IMR-90 (cell line): Measurements from ENCODE around the gene TTC38. TPM values are rescaled to one million over a fixed set of nuclear protein-coding genes. Genes with fewer than 3 reads are reported as not detected.

Experiments used
- ATAC-seq: fragments of 200-7000 bp; cut with Tn5 transposase; 2 replicates; pipeline ENCODE4 v1.9.1; 2020; ENCODE audit warnings: low read depth, mild to moderate bottlenecking, moderate library complexity
- BruUV-seq: library from RNA; stranded (reverse); fragments of 400-500 nt; replicated peaks from 2 replicates; lab custom pipeline; 2021; lab: Mats Ljungman, UMichigan
- CTCF ChIA-PET: fragments of 300-600 bp; formaldehyde crosslinking; extraction: SDS; loops from one replicate; lab custom pipeline; 2021; ENCODE audit warnings: antibody characterized with exemption; lab: Yijun Ruan, JAX
- POLR2A ChIA-PET: fragments of 300-600 bp; sonication (Branson Sonifier 250); formaldehyde crosslinking; loops from one replicate; lab custom pipeline; 2022; ENCODE audit warnings: antibody characterized with exemption; ENCODE audit not compliant: unreplicated experiment; lab: Charles Lee
- DNase-seq: peaks from one replicate; pipeline ENCODE4 v3.0.0; 2013
- H2AFZ ChIP-seq: replicated peaks from 2 replicates; pipeline ENCODE3; 2013; ENCODE audit warnings: low read length, mild to moderate bottlenecking; ENCODE audit not compliant: poor library complexity
- H2AK5ac ChIP-seq: 2 replicates; pipeline ENCODE4 v1.6.1; 2013; ENCODE audit warnings: low read depth, low read length, inconsistent platforms
- H2AK9ac ChIP-seq: replicated peaks from 2 replicates; pipeline ENCODE3; 2013; ENCODE audit warnings: mild to moderate bottlenecking, low read depth, low read length, moderate library complexity; ENCODE audit not compliant: poor library complexity
- H2BK120ac ChIP-seq: 2 replicates; pipeline ENCODE4 v1.6.1; 2013; ENCODE audit warnings: low read depth, low read length, inconsistent platforms
- H2BK15ac ChIP-seq: 3 replicates; pipeline ENCODE4 v1.6.1; 2013; ENCODE audit warnings: low read depth, low read length, inconsistent platforms
- H2BK20ac ChIP-seq: 2 replicates; pipeline ENCODE4 v1.6.1; 2013; ENCODE audit warnings: low read depth, mild to moderate bottlenecking, inconsistent platforms, low read length, moderate library complexity
- H2BK5ac ChIP-seq: 2 replicates; pipeline ENCODE4 v1.6.1; 2013; ENCODE audit warnings: mild to moderate bottlenecking, low read depth, low read length, inconsistent platforms; ENCODE audit not compliant: poor library complexity, severe bottlenecking
- H3K14ac ChIP-seq: replicated peaks from 2 replicates; pipeline ENCODE4 v1.6.1; 2013; ENCODE audit warnings: low read depth, low read length, inconsistent platforms
- H3K18ac ChIP-seq: 2 replicates; pipeline ENCODE4 v1.6.1; 2013; ENCODE audit warnings: low read depth, low read length, control low read depth
- H3K23ac ChIP-seq: 2 replicates; pipeline ENCODE4 v1.6.1; 2013; ENCODE audit warnings: low read depth, low read length, inconsistent platforms
- H3K27ac ChIP-seq: 2 replicates; pipeline ENCODE4 v1.5.1; 2013; ENCODE audit warnings: mild to moderate bottlenecking, control low read depth, low read length; ENCODE audit not compliant: insufficient read depth
- H3K27me3 ChIP-seq: 2 replicates; pipeline ENCODE4 v1.6.1; 2013; ENCODE audit warnings: low read length; ENCODE audit not compliant: control insufficient read depth, insufficient read depth
- H3K36me3 ChIP-seq: 2 replicates; pipeline ENCODE4 v1.6.1; 2013; ENCODE audit warnings: low read length, mixed read lengths; ENCODE audit not compliant: control insufficient read depth, insufficient read depth
- H3K4ac ChIP-seq: 2 replicates; pipeline ENCODE4 v1.6.1; 2013; ENCODE audit warnings: low read depth, low read length, inconsistent platforms
- H3K4me1 ChIP-seq: 2 replicates; pipeline ENCODE4 v1.6.1; 2013; ENCODE audit warnings: low read length, mixed read lengths; ENCODE audit not compliant: control insufficient read depth, insufficient read depth
- H3K4me2 ChIP-seq: 2 replicates; pipeline ENCODE4 v1.6.1; 2013; ENCODE audit warnings: low read depth, mild to moderate bottlenecking, control low read depth, low read length, moderate library complexity
- H3K4me3 ChIP-seq: 2 replicates; pipeline ENCODE4 v1.5.1; 2013; ENCODE audit warnings: low read depth, mild to moderate bottlenecking, control low read depth, low read length, moderate library complexity; ENCODE audit not compliant: insufficient read depth
- H3K56ac ChIP-seq: 2 replicates; pipeline ENCODE4 v1.6.1; 2013; ENCODE audit warnings: low read length, inconsistent platforms; ENCODE audit not compliant: insufficient read depth; ENCODE audit errors: extremely low read depth
- H3K79me1 ChIP-seq, 2 experiments: 2 replicates each; pipeline ENCODE4 v1.6.1; 2013; ENCODE audit warnings: low read length in 2 of 2, inconsistent platforms in 1 of 2, low read depth in 1 of 2
- H3K9ac ChIP-seq: 2 replicates; pipeline ENCODE4 v1.6.1; 2013; ENCODE audit warnings: low read depth, low read length, control low read depth
- H3K9me1 ChIP-seq: 2 replicates; pipeline ENCODE4 v1.6.1; 2013; ENCODE audit warnings: low read length, inconsistent platforms; ENCODE audit not compliant: insufficient read depth
- H3K9me3 ChIP-seq: 2 replicates; pipeline ENCODE4 v1.6.1; 2013; ENCODE audit warnings: low read length; ENCODE audit not compliant: control insufficient read depth, insufficient read depth
- H4K20me1 ChIP-seq: 2 replicates; pipeline ENCODE4 v1.6.1; 2013; ENCODE audit warnings: low read length, inconsistent platforms; ENCODE audit not compliant: insufficient read depth
- H4K5ac ChIP-seq: 2 replicates; pipeline ENCODE4 v1.6.1; 2013; ENCODE audit warnings: mild to moderate bottlenecking, low read depth, low read length, control low read depth
- H4K8ac ChIP-seq, 2 experiments: 2 replicates each; pipeline ENCODE4 v1.6.1; 2013; ENCODE audit warnings: low read depth in 2 of 2, low read length in 2 of 2, control low read depth in 1 of 2, inconsistent platforms in 1 of 2
- H4K91ac ChIP-seq: 2 replicates; pipeline ENCODE4 v1.6.1; 2013; ENCODE audit warnings: low read depth, low read length, inconsistent platforms; ENCODE audit not compliant: insufficient read depth
- BHLHE40 ChIP-seq: fragments of 150-350 bp; IDR thresholded peaks from 2 replicates; pipeline ENCODE4 v1.6.1; 2016; ENCODE audit warnings: mild to moderate bottlenecking, low read depth, low read length
- CEBPB ChIP-seq: IDR thresholded peaks from 2 replicates; pipeline ENCODE4 v1.6.1; 2012; ENCODE audit warnings: low read depth, low read length, improper control_type of control experiment
- CHD1 ChIP-seq: IDR thresholded peaks from 2 replicates; pipeline ENCODE4 v1.6.1; 2012; ENCODE audit warnings: low read depth, low read length, improper control_type of control experiment
- CTCF ChIP-seq: conservative IDR thresholded peaks from 2 replicates; pipeline ENCODE4 v1.5.1; 2012; ENCODE audit warnings: mild to moderate bottlenecking, low read depth, low read length, improper control_type of control experiment
- ELK1 ChIP-seq: fragments of 150-350 bp; IDR thresholded peaks from 2 replicates; pipeline ENCODE4 v1.6.1; 2016; ENCODE audit warnings: low read depth, mild to moderate bottlenecking, low read length, moderate library complexity, borderline replicate concordance
- FOS ChIP-seq: fragments of 150-350 bp; IDR thresholded peaks from 2 replicates; pipeline ENCODE4 v1.6.1; 2016; ENCODE audit warnings: low read depth, low read length
- MAFK ChIP-seq: IDR thresholded peaks from 2 replicates; pipeline ENCODE4 v1.6.1; 2012; ENCODE audit warnings: low read depth, low read length, improper control_type of control experiment
- MAZ ChIP-seq: IDR thresholded peaks from 2 replicates; pipeline ENCODE4 v1.6.1; 2012; ENCODE audit warnings: low read depth, mild to moderate bottlenecking, low read length, improper control_type of control experiment, moderate library complexity, borderline replicate concordance
- MXI1 ChIP-seq: IDR thresholded peaks from 2 replicates; pipeline ENCODE4 v1.6.1; 2012; ENCODE audit warnings: low read depth, mild to moderate bottlenecking, low read length, moderate library complexity, borderline replicate concordance
- NFE2L2 ChIP-seq: fragments of 150-350 bp; IDR thresholded peaks from 2 replicates; pipeline ENCODE4 v1.6.1; 2016; ENCODE audit warnings: low read depth, mild to moderate bottlenecking, low read length
- POLR2A ChIP-seq: IDR thresholded peaks from 2 replicates; pipeline ENCODE4 v1.6.1; 2012; ENCODE audit warnings: mild to moderate bottlenecking, low read depth, low read length
- RAD21 ChIP-seq: IDR thresholded peaks from 2 replicates; pipeline ENCODE4 v1.6.1; 2012; ENCODE audit warnings: low read length, improper control_type of control experiment
- RCOR1 ChIP-seq: IDR thresholded peaks from 2 replicates; pipeline ENCODE4 v1.6.1; 2012; ENCODE audit warnings: mild to moderate bottlenecking, low read length, improper control_type of control experiment; ENCODE audit not compliant: insufficient replicate concordance
- RFX5 ChIP-seq: IDR thresholded peaks from 2 replicates; pipeline ENCODE4 v1.8.0; 2012; ENCODE audit warnings: low read depth, mild to moderate bottlenecking, low read length, moderate library complexity
- SMC3 ChIP-seq: fragments of 150-350 bp; IDR thresholded peaks from 2 replicates; pipeline ENCODE4 v1.6.1; 2016; ENCODE audit warnings: low read depth, mild to moderate bottlenecking, antibody characterized with exemption, low read length, moderate library complexity
- USF2 ChIP-seq: fragments of 150-350 bp; IDR thresholded peaks from 2 replicates; pipeline ENCODE4 v1.6.1; 2017; ENCODE audit warnings: mild to moderate bottlenecking, antibody characterized with exemption, low read length, low read depth
- WGBS, 2 experiments: methylation state at CpG; one replicate each; pipeline versions ENCODE4 v1.1.5 to v1.1.7; 2013; ENCODE audit warnings: missing lambda C conversion rate in 2 of 2; ENCODE audit not compliant: insufficient read length in 1 of 2; ENCODE audit errors: extremely low coverage in 2 of 2; 5-methylcytosine and 5-hydroxymethylcytosine counted together
- dilution Hi-C: fragments of 300-500 bp; cut with HindIII; formaldehyde crosslinking; loops from one replicate; pipeline ENCODE4 v1.14.3; 2018; ENCODE audit warnings: low sequenced_read_pairs; ENCODE audit not compliant: unreplicated experiment
- in situ Hi-C: fragments of 300-500 bp; cut with MboI; formaldehyde crosslinking; loops from 3 replicates; pipeline ENCODE4 v1.14.3; 2019; ENCODE audit warnings: low sequenced_read_pairs, inconsistent platforms, mixed read lengths
- intact Hi-C: fragments of 100-400 bp; cut with micrococcal nuclease; formaldehyde crosslinking; loops from 2 replicates; pipeline ENCODE4 v1.10.0; 2022
- polyA plus RNA-seq, 3 experiments: library from polyadenylated mRNA; depleted of rRNA; stranded (reverse); fragments of >200 nt; gene quantifications; 2 replicates each; pipeline ENCODE4 v1.2.3, GENCODE V29; 2012; ENCODE audit warnings: low replicate concordance in 1 of 3
- total RNA-seq: library from RNA; depleted of rRNA; stranded (reverse); fragments of >200 nt; gene quantifications from 2 replicates; pipeline ENCODE4 v1.2.3, GENCODE V29; 2012

The TTC38 gene
- total and polyA plus RNA-seq, 2 of the 4 experiments (the other 2 are of a cell fraction) = 43.6 to 52.3 TPM

DNA sequence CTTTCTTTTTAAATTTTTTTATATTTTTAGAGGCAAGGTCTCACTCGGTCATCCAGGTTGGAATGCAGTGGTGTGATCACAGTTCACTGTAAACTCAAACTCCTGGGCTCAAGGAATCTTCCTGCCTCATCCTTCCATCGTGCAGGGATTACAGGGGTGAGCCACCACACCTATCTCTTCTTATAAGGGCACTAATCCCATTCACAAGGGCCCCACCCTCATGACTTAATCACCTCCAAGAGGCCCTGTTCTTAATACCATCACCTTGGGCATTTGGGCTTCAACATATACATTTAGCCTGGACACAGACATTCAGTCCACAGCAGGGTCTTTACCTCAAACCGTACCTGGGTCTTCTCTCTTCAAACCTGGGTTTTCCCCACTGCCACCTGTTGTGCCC is 24.4 kb downstream of the TTC38 start:
- H3K9me3 ChIP-seq = no peaks in the 10 kb centered on the region
- H3K4me2 ChIP-seq = no peak overlapping the region
- H3K4me3 ChIP-seq = no peak overlapping the region
- no peak overlapping the region for H4K8ac ChIP-seq
- no peak overlapping the region for H2BK20ac ChIP-seq
- H3K14ac ChIP-seq = no peak overlapping the region
- H3K27ac ChIP-seq = no peak overlapping the region
- H2BK15ac ChIP-seq = no peak overlapping the region
- H2AK9ac ChIP-seq = no peak overlapping the region
- no peak for DNase-seq
- in situ Hi-C loops (no loop called here), intact Hi-C loops (no loop called here), dilution Hi-C loops (no loop called here)
- ChIA-PET CTCF (no interaction called here), POLR2A (no interaction called here)
- no peak overlapping the region for H3K9ac ChIP-seq
- H2AFZ ChIP-seq = no peak overlapping the region
- no peak overlapping the region for H2AK5ac ChIP-seq
- ATAC-seq = no peak
- H3K79me1 ChIP-seq = peaks cover 0 to 12% of the 10 kb centered on the region in 2 experiments; a peak in 2 of 4 replicates
- H2BK5ac ChIP-seq = no peak overlapping the region
- no peak overlapping the region for H2BK120ac ChIP-seq
- H3K9me1 ChIP-seq = peaks cover 20% of the 10 kb centered on the region
- no peak overlapping the region for H4K91ac ChIP-seq
- H4K5ac ChIP-seq = no peak overlapping the region
- no peak overlapping the region for H3K4ac ChIP-seq
- H3K36me3 ChIP-seq = peaks cover 47% of the 10 kb centered on the region
- WGBS, 2 experiments = 100% methylated on average over 1 of the region's 3 CpGs; no CpG with 5 or more reads in 1 of the 2 experiments
- H3K18ac ChIP-seq = no peak overlapping the region
- H3K56ac ChIP-seq = no peak overlapping the region
- H4K20me1 ChIP-seq = no peaks in the 10 kb centered on the region
- no peak overlapping the region for H3K23ac ChIP-seq
- H3K27me3 ChIP-seq = no peaks in the 10 kb centered on the region
- peaks cover 7% of the 10 kb centered on the region; the same call in 1 of the 2 replicates for H3K4me1 ChIP-seq
- TF ChIP-seq FOS = no peak
- TF ChIP-seq RAD21 = no peak
- no peak for TF ChIP-seq ELK1
- no peak for TF ChIP-seq MAFK
- no peak for TF ChIP-seq RFX5
- no peak for TF ChIP-seq CTCF
- no peak for TF ChIP-seq MXI1
- no peak for TF ChIP-seq SMC3
- TF ChIP-seq BHLHE40 = no peak
- no peak for TF ChIP-seq POLR2A
- TF ChIP-seq CHD1 = no peak
- no peak for TF ChIP-seq NFE2L2
- TF ChIP-seq RCOR1 = no peak
- no peak for TF ChIP-seq CEBPB
- no peak for TF ChIP-seq MAZ
- no peak for TF ChIP-seq USF2
- BruUV-seq = no TSS peak
